GM10266 (cell line): ENCODE data around the gene LRRC8A.

ENCODE experiments used
- DNase-seq: peaks from one replicate; pipeline ENCODE4 v3.0.0; 2012; ENCODE audit errors: extremely low spot score
- TF ChIP-seq, protein P1 (sequence below): IDR thresholded peaks from 2 replicates; pipeline ENCODE4 v1.5.1; 2012; ENCODE audit warnings: mild to moderate bottlenecking, low read depth; ENCODE audit not compliant: control insufficient read depth, insufficient read depth; ENCODE audit errors: missing control alignments

LRRC8A gene

DNA sequence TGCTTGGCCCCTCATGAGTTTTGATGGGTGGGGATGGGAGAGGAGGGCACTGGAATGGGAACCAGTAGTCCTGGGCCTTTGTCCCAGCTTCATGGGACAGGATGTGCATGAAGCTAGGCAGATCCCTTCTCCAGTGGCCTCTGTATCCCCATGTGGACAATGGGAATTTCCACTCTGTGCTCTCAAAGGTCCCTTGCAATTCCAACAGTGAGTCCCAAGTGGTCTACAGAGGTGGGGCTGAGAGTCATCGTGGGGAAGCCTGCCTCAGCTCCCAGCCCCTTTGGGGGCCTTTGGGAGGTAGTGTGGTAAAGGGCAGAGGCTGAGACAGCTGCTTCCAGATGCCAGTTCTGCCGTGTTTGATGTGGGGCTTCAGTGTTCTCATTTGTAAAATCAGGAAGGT lies 37.0 kb downstream of the LRRC8A start:
- DNase-seq, result no peak
- TF ChIP-seq, protein P1, sequence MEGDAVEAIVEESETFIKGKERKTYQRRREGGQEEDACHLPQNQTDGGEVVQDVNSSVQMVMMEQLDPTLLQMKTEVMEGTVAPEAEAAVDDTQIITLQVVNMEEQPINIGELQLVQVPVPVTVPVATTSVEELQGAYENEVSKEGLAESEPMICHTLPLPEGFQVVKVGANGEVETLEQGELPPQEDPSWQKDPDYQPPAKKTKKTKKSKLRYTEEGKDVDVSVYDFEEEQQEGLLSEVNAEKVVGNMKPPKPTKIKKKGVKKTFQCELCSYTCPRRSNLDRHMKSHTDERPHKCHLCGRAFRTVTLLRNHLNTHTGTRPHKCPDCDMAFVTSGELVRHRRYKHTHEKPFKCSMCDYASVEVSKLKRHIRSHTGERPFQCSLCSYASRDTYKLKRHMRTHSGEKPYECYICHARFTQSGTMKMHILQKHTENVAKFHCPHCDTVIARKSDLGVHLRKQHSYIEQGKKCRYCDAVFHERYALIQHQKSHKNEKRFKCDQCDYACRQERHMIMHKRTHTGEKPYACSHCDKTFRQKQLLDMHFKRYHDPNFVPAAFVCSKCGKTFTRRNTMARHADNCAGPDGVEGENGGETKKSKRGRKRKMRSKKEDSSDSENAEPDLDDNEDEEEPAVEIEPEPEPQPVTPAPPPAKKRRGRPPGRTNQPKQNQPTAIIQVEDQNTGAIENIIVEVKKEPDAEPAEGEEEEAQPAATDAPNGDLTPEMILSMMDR, result no peak

GRCh38 chr9:128919402-128920089 lies 37.6 kb downstream of the LRRC8A start:
- TF ChIP-seq, protein P1, result no peak
- no peak for DNase-seq

DNA sequence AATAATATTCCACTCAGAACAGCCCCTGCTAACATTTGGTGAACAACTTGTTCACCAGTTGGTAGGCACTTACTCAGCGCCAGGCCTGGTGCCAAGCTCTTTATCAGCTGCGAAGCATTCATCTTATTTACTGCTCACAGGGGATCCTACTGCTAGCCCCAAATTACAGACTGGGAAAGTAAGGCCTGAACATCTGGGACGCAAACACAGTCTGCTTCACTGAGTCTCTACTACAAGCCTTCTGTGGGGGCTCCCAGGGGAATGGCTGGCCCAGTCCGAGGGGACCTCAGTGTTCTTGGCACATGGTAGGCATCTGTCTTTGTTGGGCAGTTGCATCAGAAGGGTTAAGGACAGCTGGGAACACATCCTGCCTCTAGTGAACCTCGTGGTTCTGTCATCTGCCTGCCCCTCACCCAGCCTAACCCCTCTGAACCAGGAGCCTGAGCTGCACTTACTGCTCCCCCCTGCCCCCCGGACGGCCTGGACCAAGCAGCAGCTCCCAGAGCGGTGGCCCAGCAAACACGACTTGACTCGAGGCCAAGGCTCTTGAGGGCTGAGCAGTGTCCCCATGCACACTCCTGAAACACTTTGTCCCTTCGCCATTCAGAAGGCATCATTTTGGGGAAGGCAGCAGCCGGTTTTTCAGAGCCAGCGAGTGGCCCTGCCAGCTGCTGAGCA lies 38.6 kb downstream of the LRRC8A start, which contains the start of gene PHYHD1:
Gene PHYHD1, plus strand, starts transcription at position 602 of the 678 bp plus-strand sequence. CDS start 1,342 bp downstream, outside the sequence.
- DNase-seq, result no peak
- TF ChIP-seq, protein P1, result no peak

- TF ChIP-seq, protein P1, result no peak
- no peak for DNase-seq
These were observed 40.2 kb downstream of the LRRC8A start for GRCh38 chr9:128921881-128922763.

GRCh38 chr9:128923493-128923883 lies 41.6 kb downstream of the LRRC8A start:
- TF ChIP-seq, protein P1, result no peak
- no peak for DNase-seq

DNA sequence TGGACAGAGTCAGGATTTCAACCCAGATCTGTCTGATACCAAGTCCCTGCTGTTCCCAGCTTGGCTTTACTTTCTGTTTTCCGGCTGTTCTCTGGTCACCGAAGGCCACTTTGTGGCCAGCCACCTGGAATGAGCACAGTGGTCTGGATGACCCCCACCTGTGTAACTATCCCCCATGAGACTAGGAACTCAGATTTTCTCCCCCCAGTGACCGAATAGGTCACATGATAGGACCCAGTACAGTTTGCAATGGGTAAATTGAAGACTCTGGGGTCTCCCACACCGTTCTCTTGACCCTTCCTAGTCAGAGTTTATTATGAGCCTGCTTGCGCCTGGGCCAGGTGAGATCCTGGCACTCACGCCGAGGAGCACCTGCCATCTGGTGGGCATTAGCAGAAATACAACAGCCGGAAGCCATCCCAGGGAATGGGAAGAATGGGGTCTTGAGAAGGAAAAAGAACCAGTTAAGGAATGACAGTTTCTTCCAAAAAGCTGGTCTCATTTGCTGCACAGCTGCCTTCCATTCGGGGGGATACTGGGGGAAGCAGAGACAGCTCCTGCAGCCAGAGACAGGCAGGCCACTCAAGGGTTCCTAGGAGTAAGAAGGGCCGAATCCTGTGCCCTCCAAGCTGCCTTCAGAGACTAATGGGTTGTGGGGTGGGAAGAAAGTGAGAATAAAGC lies 45.9 kb downstream of the LRRC8A start:
- TF ChIP-seq, protein P1, result peak; percentile 91

More for the DNA sequence above, 45.9 kb downstream of the LRRC8A start:
- peak; percentile 76 for DNase-seq
